Measurements from ENCODE around the gene ZDHHC24. TPM values are rescaled to one million over a fixed set of nuclear protein-coding genes. Genes with fewer than 3 reads are reported as not detected.

The ZDHHC24 gene
- total RNA-seq, 1 experiment from 2014 or later = 10.5 TPM

DNA sequence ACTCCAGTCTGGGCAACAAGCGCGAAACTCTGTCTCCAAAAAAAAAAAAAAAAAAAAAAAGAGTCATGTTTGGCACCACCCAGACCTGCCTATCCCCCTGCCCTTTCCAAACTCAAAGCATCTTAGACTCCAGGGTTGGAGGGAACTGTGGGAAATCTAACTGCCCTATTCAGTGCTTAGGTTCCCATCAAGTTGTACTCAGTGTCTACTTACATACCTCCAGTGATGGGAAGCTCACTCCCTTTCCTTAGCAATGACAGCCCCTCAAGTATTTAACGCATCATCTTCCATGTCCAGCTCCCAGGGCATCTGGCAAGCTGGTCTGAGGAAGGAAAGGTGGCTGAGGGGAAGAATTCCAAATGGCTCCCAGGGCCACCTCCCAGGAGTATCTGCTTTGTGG is 3.8 kb upstream of the ZDHHC24 start:
- Histone ChIP-seq H3K36me3 (ENCODE audit: control insufficient read depth in 1 of 2, insufficient read depth in 2 of 2, low read length in 2 of 2) (no peaks in the 10 kb centered on the region), H3K27me3 (ENCODE audit: insufficient read depth, low read length) (no peaks in the 10 kb centered on the region), H3K4me2 (ENCODE audit: low read length) (no peak overlapping the region), H3K79me2 (ENCODE audit: insufficient read depth, low read length) (no peaks in the 10 kb centered on the region), H3K9ac (ENCODE audit: low read length) (no peak overlapping the region), H4K20me1 (ENCODE audit: insufficient read depth) (no peaks in the 10 kb centered on the region), H3K9me2 (ENCODE audit: insufficient read depth) (no peaks in the 10 kb centered on the region), H3K4me1 (ENCODE audit: control insufficient read depth in 1 of 2, insufficient read depth in 2 of 2, low read length in 2 of 2) (peaks cover 0 to 12% of the 10 kb centered on the region in 2 experiments; a peak in 2 of 4 replicates), H3K9me3 (ENCODE audit: control insufficient read depth in 1 of 2, insufficient read depth in 1 of 2, low read depth in 1 of 2, low read length in 2 of 2) (no peaks in the 10 kb centered on the region), H3K27ac (ENCODE audit: low read depth, low read length) (no peak overlapping the region), H3K4me3 (replicated peaks in 1 of 2; ENCODE audit: low read depth in 1 of 2, low read length in 2 of 2) (no peak overlapping the region), H2AFZ (ENCODE audit: low read depth, low read length, poor library complexity, severe bottlenecking) (no peak overlapping the region)
- intact Hi-C loops (cut with micrococcal nuclease) = no loop called here
- ChIA-PET RAD21 (ENCODE audit: low non-redundant PET in 1 of 2, low total read pairs in 2 of 2, uncharacterized antibody in 2 of 2, unreplicated experiment in 2 of 2) (no interaction called here), POLR2A (interaction anchor here (1.1 kb wide), 1 partner anchor 12 kb away, joined by 3 read pairs; no protein-coding TSS in a partner anchor), CTCF (no interaction called here)
- ATAC-seq (no peak), DNase-seq (ENCODE audit: low read depth, low spot score) (no peak)
- no TSS peak for BruUV-seq (replicated peaks)
- TF ChIP-seq ZFX (IDR thresholded peaks at IDR 0.05) (no peak), POLR2A (IDR thresholded peaks at IDR 0.05; ENCODE audit: borderline replicate concordance, extremely low read depth, insufficient read depth, insufficient read length) (no peak), EGR1 (IDR thresholded peaks at IDR 0.05; ENCODE audit: low read depth) (no peak), SP1 (IDR thresholded peaks at IDR 0.05; ENCODE audit: low read depth) (no peak), SRF (IDR thresholded peaks at IDR 0.05; ENCODE audit: low read depth) (no peak), ELF1 (IDR thresholded peaks at IDR 0.05; ENCODE audit: borderline replicate concordance, low read depth) (no peak), YY1 (IDR thresholded peaks at IDR 0.05; ENCODE audit: extremely low read depth, insufficient replicate concordance, low read depth, low read length) (no peak), MAX (IDR thresholded peaks at IDR 0.05) (no peak), FOSL1 (IDR thresholded peaks at IDR 0.05; ENCODE audit: low read depth) (no peak), JUND (IDR thresholded peaks at IDR 0.05) (no peak), REST (IDR thresholded peaks at IDR 0.05; ENCODE audit: low read depth) (no peak), EZH2phosphoT487 (IDR thresholded peaks at IDR 0.05; ENCODE audit: borderline replicate concordance) (no peak)
- TF ChIP-seq, protein P1, sequence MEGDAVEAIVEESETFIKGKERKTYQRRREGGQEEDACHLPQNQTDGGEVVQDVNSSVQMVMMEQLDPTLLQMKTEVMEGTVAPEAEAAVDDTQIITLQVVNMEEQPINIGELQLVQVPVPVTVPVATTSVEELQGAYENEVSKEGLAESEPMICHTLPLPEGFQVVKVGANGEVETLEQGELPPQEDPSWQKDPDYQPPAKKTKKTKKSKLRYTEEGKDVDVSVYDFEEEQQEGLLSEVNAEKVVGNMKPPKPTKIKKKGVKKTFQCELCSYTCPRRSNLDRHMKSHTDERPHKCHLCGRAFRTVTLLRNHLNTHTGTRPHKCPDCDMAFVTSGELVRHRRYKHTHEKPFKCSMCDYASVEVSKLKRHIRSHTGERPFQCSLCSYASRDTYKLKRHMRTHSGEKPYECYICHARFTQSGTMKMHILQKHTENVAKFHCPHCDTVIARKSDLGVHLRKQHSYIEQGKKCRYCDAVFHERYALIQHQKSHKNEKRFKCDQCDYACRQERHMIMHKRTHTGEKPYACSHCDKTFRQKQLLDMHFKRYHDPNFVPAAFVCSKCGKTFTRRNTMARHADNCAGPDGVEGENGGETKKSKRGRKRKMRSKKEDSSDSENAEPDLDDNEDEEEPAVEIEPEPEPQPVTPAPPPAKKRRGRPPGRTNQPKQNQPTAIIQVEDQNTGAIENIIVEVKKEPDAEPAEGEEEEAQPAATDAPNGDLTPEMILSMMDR (IDR thresholded peaks at IDR 0.05 in 2 of 3, conservative IDR thresholded peaks at IDR 0.05 in 1 of 3; ENCODE audit: borderline replicate concordance in 1 of 3, insufficient read depth in 1 of 3, low read depth in 2 of 3, low read length in 2 of 3) = no peak
- TF ChIP-seq, protein P2, sequence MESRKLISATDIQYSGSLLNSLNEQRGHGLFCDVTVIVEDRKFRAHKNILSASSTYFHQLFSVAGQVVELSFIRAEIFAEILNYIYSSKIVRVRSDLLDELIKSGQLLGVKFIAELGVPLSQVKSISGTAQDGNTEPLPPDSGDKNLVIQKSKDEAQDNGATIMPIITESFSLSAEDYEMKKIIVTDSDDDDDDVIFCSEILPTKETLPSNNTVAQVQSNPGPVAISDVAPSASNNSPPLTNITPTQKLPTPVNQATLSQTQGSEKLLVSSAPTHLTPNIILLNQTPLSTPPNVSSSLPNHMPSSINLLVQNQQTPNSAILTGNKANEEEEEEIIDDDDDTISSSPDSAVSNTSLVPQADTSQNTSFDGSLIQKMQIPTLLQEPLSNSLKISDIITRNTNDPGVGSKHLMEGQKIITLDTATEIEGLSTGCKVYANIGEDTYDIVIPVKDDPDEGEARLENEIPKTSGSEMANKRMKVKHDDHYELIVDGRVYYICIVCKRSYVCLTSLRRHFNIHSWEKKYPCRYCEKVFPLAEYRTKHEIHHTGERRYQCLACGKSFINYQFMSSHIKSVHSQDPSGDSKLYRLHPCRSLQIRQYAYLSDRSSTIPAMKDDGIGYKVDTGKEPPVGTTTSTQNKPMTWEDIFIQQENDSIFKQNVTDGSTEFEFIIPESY (IDR thresholded peaks at IDR 0.05; ENCODE audit: extremely low read depth, insufficient replicate concordance, low read length) = no peak
- TF ChIP-seq, protein P3, sequence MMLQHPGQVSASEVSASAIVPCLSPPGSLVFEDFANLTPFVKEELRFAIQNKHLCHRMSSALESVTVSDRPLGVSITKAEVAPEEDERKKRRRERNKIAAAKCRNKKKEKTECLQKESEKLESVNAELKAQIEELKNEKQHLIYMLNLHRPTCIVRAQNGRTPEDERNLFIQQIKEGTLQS (IDR thresholded peaks at IDR 0.05) = no peak

Measured in HCT116 (cell line).